Keratinocyte (primary cell): ENCODE measurements around the gene PPY. TPM values are rescaled to one million over a fixed set of nuclear protein-coding genes. Genes with fewer than 3 reads are reported as not detected.

Source experiments
- DNase-seq: peaks from one replicate; pipeline ENCODE4 v3.0.0-alpha.2; 2011; ENCODE audit warnings: low read depth, missing footprints, low spot score
- FAIRE-seq: peaks from 2 replicates; lab custom pipeline; 2011; peaks lifted over from hg19 to GRCh38; lab: Jason Lieb, UNC
- H2AFZ ChIP-seq: 2 replicates; pipeline ENCODE4 v1.6.0; 2012; ENCODE audit warnings: low read length, control low read depth, inconsistent platforms; ENCODE audit not compliant: control insufficient read depth
- H3K27ac ChIP-seq: 2 replicates; pipeline ENCODE4 v1.5.1; 2011; ENCODE audit warnings: low read length; ENCODE audit not compliant: control insufficient read depth, insufficient read depth
- H3K27me3 ChIP-seq: 3 replicates; pipeline ENCODE4 v1.6.0; 2011; ENCODE audit warnings: low read length; ENCODE audit not compliant: control insufficient read depth, insufficient read depth; ENCODE audit errors: extremely low read depth
- H3K36me3 ChIP-seq, 2 experiments: 2 replicates in 1 of 2; 3 replicates in 1 of 2; pipeline ENCODE4 v1.5.1; 2011; ENCODE audit warnings: low read length in 2 of 2, mild to moderate bottlenecking in 1 of 2; ENCODE audit not compliant: control insufficient read depth in 2 of 2, insufficient read depth in 2 of 2; ENCODE audit errors: extremely low read depth in 1 of 2
- H3K4me1 ChIP-seq: 3 replicates; pipeline ENCODE4 v1.5.1; 2011; ENCODE audit warnings: low read length; ENCODE audit not compliant: control insufficient read depth, insufficient read depth; ENCODE audit errors: extremely low read depth
- H3K4me2 ChIP-seq: 3 replicates; pipeline ENCODE4 v1.6.0; 2011; ENCODE audit warnings: low read depth, low read length; ENCODE audit not compliant: control insufficient read depth, insufficient read depth; ENCODE audit errors: extremely low read depth
- H3K4me3 ChIP-seq, 3 experiments: fragments of 200-600 bp in 1 of 3; sonication (generic) in 1 of 3; 2 replicates in 2 of 3; 3 replicates in 1 of 3; pipeline ENCODE4 v1.5.1; 2011 to 2016; ENCODE audit warnings: low read length in 3 of 3, mild to moderate bottlenecking in 3 of 3, control low read depth in 2 of 3, inconsistent platforms in 1 of 3, low read depth in 1 of 3, mixed read lengths in 1 of 3, mixed run types in 1 of 3, moderate library complexity in 1 of 3; ENCODE audit not compliant: control insufficient read depth in 2 of 3, insufficient read depth in 2 of 3; ENCODE audit errors: extremely low read depth in 1 of 3
- H3K79me2 ChIP-seq: 2 replicates; pipeline ENCODE4 v1.6.0; 2012; ENCODE audit warnings: low read length; ENCODE audit not compliant: control insufficient read depth, insufficient read depth
- H3K9ac ChIP-seq: 3 replicates; pipeline ENCODE4 v1.6.0; 2011; ENCODE audit warnings: low read length; ENCODE audit not compliant: control insufficient read depth, insufficient read depth; ENCODE audit errors: extremely low read depth
- H3K9me1 ChIP-seq: 3 replicates; pipeline ENCODE4 v1.6.0; 2011; ENCODE audit warnings: low read length; ENCODE audit not compliant: control insufficient read depth, insufficient read depth; ENCODE audit errors: extremely low read depth
- H3K9me3 ChIP-seq: 2 replicates; pipeline ENCODE4 v1.5.1; 2012; ENCODE audit warnings: low read depth, low read length; ENCODE audit not compliant: control insufficient read depth
- H4K20me1 ChIP-seq: 3 replicates; pipeline ENCODE4 v1.6.0; 2011; ENCODE audit warnings: low read length; ENCODE audit not compliant: control insufficient read depth, insufficient read depth; ENCODE audit errors: extremely low read depth
- CTCF ChIP-seq, 3 experiments: IDR thresholded peaks in 1 of 3; conservative IDR thresholded peaks in 1 of 3; optimal IDR thresholded peaks in 1 of 3; 2 replicates in 2 of 3; 3 replicates in 1 of 3; pipeline versions ENCODE3 to v1.5.1; 2011; ENCODE audit warnings: low read length in 3 of 3, mild to moderate bottlenecking in 3 of 3, moderate library complexity in 2 of 3, control low read depth in 1 of 3, inconsistent platforms in 1 of 3; ENCODE audit not compliant: insufficient read depth in 2 of 3; ENCODE audit errors: extremely low read depth in 1 of 3
- EZH2 ChIP-seq: IDR thresholded peaks from one replicate; pipeline ENCODE4 v1.6.1; 2012; ENCODE audit warnings: inconsistent platforms, mild to moderate bottlenecking, low read length, moderate library complexity
- dilution Hi-C: fragments of 300-500 bp; cut with MboI; formaldehyde crosslinking; loops from one replicate; pipeline ENCODE4 v1.7.0; 2020; ENCODE audit warnings: low sequenced_read_pairs; ENCODE audit not compliant: extremely low pct_ligation_motif_present
- polyA plus RNA-seq, 5 experiments: library from polyadenylated mRNA; depleted of rRNA in 3 of 5; stranded (reverse) in 3 of 5; stranded (forward) in 1 of 5; unstranded in 1 of 5; fragments of >200 nt; gene quantifications; 1 replicate in 1 of 5; 2 replicates in 3 of 5; 3 replicates in 1 of 5; pipeline versions ENCODE4 v1.2.1 to v1.2.3, GENCODE V29; 2011 to 2012; ENCODE audit warnings: missing spikeins in 2 of 5, low read depth in 1 of 5, low replicate concordance in 1 of 5

Gene PPY
- polyA plus RNA-seq, 1 donor (not counting 4 experiments of a cell fraction or from before 2014, with no cell fraction given), result not detected

DNA sequence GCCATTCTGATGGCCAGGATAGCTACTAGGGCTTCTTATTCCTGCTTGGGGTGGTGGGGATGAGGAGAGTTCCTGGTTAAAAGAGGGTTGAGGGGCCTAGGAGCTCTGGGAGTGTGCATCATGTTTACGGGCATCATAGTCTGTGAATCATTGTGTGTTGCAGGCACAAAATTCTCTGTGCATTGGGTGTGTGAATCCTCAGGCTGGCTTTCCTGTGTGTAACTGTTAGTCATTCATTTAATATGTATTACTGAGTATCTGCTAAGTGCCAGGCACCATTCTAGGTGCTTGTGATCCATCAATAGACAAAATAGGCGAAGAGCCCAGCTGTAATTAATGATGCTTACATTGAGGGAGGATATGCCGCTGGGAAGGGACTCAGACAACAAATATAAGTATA lies 5.8 kb downstream of the PPY start:
- Histone ChIP-seq H3K9ac (no peak overlapping the region), H3K27me3 (peaks cover 11% of the 10 kb centered on the region), H3K9me1 (no peaks in the 10 kb centered on the region), H3K79me2 (no peaks in the 10 kb centered on the region), H3K4me1 (peaks cover 3% of the 10 kb centered on the region), H3K36me3 (no peaks in the 10 kb centered on the region), H3K27ac (no peak overlapping the region), H2AFZ (no peak overlapping the region), H3K4me2 (no peak overlapping the region), H4K20me1 (no peaks in the 10 kb centered on the region), H3K4me3 (no peak overlapping the region), H3K9me3 (no peaks in the 10 kb centered on the region)
- dilution Hi-C loops, result no loop called here
- no peak for DNase-seq
- FAIRE-seq, result peak; percentile 5
- TF ChIP-seq CTCF (optimal IDR thresholded peaks at IDR 0.05 in 1 of 3, IDR thresholded peaks at IDR 0.05 in 1 of 3, conservative IDR thresholded peaks at IDR 0.05 in 1 of 3; ENCODE audit: extremely low read depth in 1 of 3, insufficient read depth in 2 of 3, low read length in 3 of 3) (no peak), EZH2 (no peak)

- H3K27me3 ChIP-seq, result peaks cover 11% of the 10 kb centered on the region
- FAIRE-seq (no peak), DNase-seq (no peak)
- H3K9me1 ChIP-seq, result no peaks in the 10 kb centered on the region
- no peak overlapping the region for H2AFZ ChIP-seq
- no peaks in the 10 kb centered on the region for H3K79me2 ChIP-seq
- no peak overlapping the region for H3K27ac ChIP-seq
- peaks cover 3% of the 10 kb centered on the region for H3K4me1 ChIP-seq
- no peak overlapping the region for H3K9ac ChIP-seq
- dilution Hi-C loops, result no loop called here
- no peaks in the 10 kb centered on the region for H4K20me1 ChIP-seq
- TF ChIP-seq EZH2 (no peak), CTCF (optimal IDR thresholded peaks at IDR 0.05 in 1 of 3, IDR thresholded peaks at IDR 0.05 in 1 of 3, conservative IDR thresholded peaks at IDR 0.05 in 1 of 3; ENCODE audit: extremely low read depth in 1 of 3, insufficient read depth in 2 of 3, low read length in 3 of 3) (no peak)
- H3K9me3 ChIP-seq, result no peaks in the 10 kb centered on the region
- no peaks in the 10 kb centered on the region for H3K36me3 ChIP-seq
- no peak overlapping the region for H3K4me2 ChIP-seq
- H3K4me3 ChIP-seq, result no peak overlapping the region
Measured at GRCh38 chr17:43935926-43936261, 6.4 kb downstream of the PPY start.
